A549 (cell line): ENCODE data around the gene FBXO2. TPM values are rescaled to one million over a fixed set of nuclear protein-coding genes. Genes with fewer than 3 reads are reported as not detected.
A peak's percentile ranks its signal among the peaks of the same experiment; 100 is the strongest.

ENCODE experiments used
- ATAC-seq, 2 experiments: fragments of 200-7000 bp in 1 of 2; fragments of >200 bp in 1 of 2; cut with Nextera tagmentation in 1 of 2; cut with Tn5 transposase in 1 of 2; 3 replicates each; pipeline versions ENCODE4 v1.8.0 to v1.9.1; 2018 to 2020; ENCODE audit warnings: mild to moderate bottlenecking in 1 of 2, moderate library complexity in 1 of 2
- CTCF ChIA-PET: fragments of 300-600 bp; sonication (Branson Sonifier 250); formaldehyde crosslinking; extraction: SDS; loops from one replicate; lab custom pipeline; 2021; ENCODE audit warnings: antibody characterized with exemption, inconsistent platforms; lab: Yijun Ruan, JAX
- POLR2A ChIA-PET: fragments of 350-600 bp; formaldehyde crosslinking; extraction: SDS; loops from one replicate; lab custom pipeline; 2021; ENCODE audit warnings: antibody characterized with exemption, inconsistent platforms; lab: Yijun Ruan, JAX
- DNase-seq, 2 experiments: peaks; one replicate each; pipeline versions ENCODE4 v3.0.0 to v3.0.0-alpha.2; 2011 to 2016; ENCODE audit warnings: low read depth in 1 of 2, low spot score in 1 of 2
- FAIRE-seq: peaks from 2 replicates; lab custom pipeline; 2011; peaks lifted over from hg19 to GRCh38; lab: Jason Lieb, UNC
- H3K27ac ChIP-seq, 2 experiments: fragments of >200 bp; sonication (Bioruptor Twin); formaldehyde crosslinking; 3 replicates each; pipeline ENCODE4 v1.5.1; 2016 to 2017
- H3K4me1 ChIP-seq: fragments of >200 bp; sonication (Bioruptor Twin); formaldehyde crosslinking; 3 replicates; pipeline ENCODE4 v1.6.1; 2016
- H3K4me2 ChIP-seq: fragments of >200 bp; sonication (Bioruptor Twin); formaldehyde crosslinking; 3 replicates; pipeline ENCODE4 v1.6.1; 2016
- H3K4me3 ChIP-seq: fragments of >200 bp; sonication (Bioruptor Twin); formaldehyde crosslinking; 3 replicates; pipeline ENCODE4 v1.5.1; 2016
- H3K9me3 ChIP-seq: fragments of >200 bp; sonication (Bioruptor Twin); formaldehyde crosslinking; 3 replicates; pipeline ENCODE4 v1.6.1; 2016
- ATOH8 ChIP-seq: fragments of 250-450 bp; sonication (Bioruptor Pico); IDR thresholded peaks from 2 replicates; pipeline ENCODE4 v1.5.0; 2020; ENCODE audit warnings: low read depth, mild to moderate bottlenecking, moderate library complexity
- CEBPB ChIP-seq, 2 experiments: fragments of >200 bp in 1 of 2; sonication (Bioruptor Twin) in 1 of 2; formaldehyde crosslinking in 1 of 2; IDR thresholded peaks; 2 replicates each; pipeline ENCODE4 v1.6.1; 2012 to 2016
- CHD2 ChIP-seq: fragments of 150-350 bp; IDR thresholded peaks from 2 replicates; pipeline ENCODE4 v1.6.1; 2014; ENCODE audit warnings: low read length; ENCODE audit not compliant: partially characterized antibody
- CHD4 ChIP-seq: fragments of 200-600 bp; sonication (generic); IDR thresholded peaks from 2 replicates; pipeline ENCODE4 v1.6.1; 2016; ENCODE audit warnings: antibody characterized with exemption, mild to moderate bottlenecking, borderline replicate concordance
- CTCF ChIP-seq: fragments of >200 bp; sonication (Bioruptor Twin); formaldehyde crosslinking; IDR thresholded peaks from 3 replicates; pipeline ENCODE4 v1.5.1; 2016
- ELK1 ChIP-seq: fragments of 150-350 bp; IDR thresholded peaks from 2 replicates; pipeline ENCODE4 v1.6.1; 2014; ENCODE audit warnings: low read depth, mild to moderate bottlenecking, low read length
- ESRRA ChIP-seq: fragments of 150-350 bp; IDR thresholded peaks from 2 replicates; pipeline ENCODE4 v1.6.1; 2014; ENCODE audit warnings: mild to moderate bottlenecking, low read length, borderline replicate concordance
- FOSB ChIP-seq: fragments of 250-450 bp; sonication (Bioruptor Pico); IDR thresholded peaks from 2 replicates; pipeline ENCODE4 v1.5.0; 2020; ENCODE audit warnings: mild to moderate bottlenecking, moderate library complexity
- GATA3 ChIP-seq: IDR thresholded peaks from 2 replicates; pipeline ENCODE4 v1.6.1; 2012; ENCODE audit warnings: borderline replicate concordance
- HEYL ChIP-seq: fragments of 250-450 bp; sonication (Bioruptor Pico); IDR thresholded peaks from 2 replicates; pipeline ENCODE4 v1.8.0; 2021; ENCODE audit warnings: mild to moderate bottlenecking, moderate library complexity
- HOXA7 ChIP-seq: fragments of 250-450 bp; sonication (Bioruptor Pico); IDR thresholded peaks from 2 replicates; pipeline ENCODE4 v1.5.0; 2020; ENCODE audit warnings: mild to moderate bottlenecking, moderate library complexity
- HOXB5 ChIP-seq: fragments of 250-450 bp; sonication (Bioruptor Pico); IDR thresholded peaks from 2 replicates; pipeline ENCODE4 v1.5.0; 2020; ENCODE audit warnings: mild to moderate bottlenecking, moderate library complexity
- JUN ChIP-seq, 2 experiments: fragments of >200 bp; sonication (Bioruptor Twin); formaldehyde crosslinking; IDR thresholded peaks; 2 replicates in 1 of 2; 3 replicates in 1 of 2; pipeline ENCODE4 v1.6.1; 2016 to 2017
- JUNB ChIP-seq: fragments of >200 bp; sonication (Bioruptor Twin); formaldehyde crosslinking; IDR thresholded peaks from 2 replicates; pipeline ENCODE4 v1.6.1; 2016
- MAFK ChIP-seq: fragments of 450-650 bp; IDR thresholded peaks from 2 replicates; pipeline ENCODE4 v1.6.1; 2014; ENCODE audit not compliant: partially characterized antibody
- MYC ChIP-seq: IDR thresholded peaks from 2 replicates; pipeline ENCODE4 v1.6.1; 2012; ENCODE audit warnings: mild to moderate bottlenecking, inconsistent platforms, low read length, improper control_type of control experiment, borderline replicate concordance
- NR3C1 ChIP-seq: fragments of >200 bp; sonication (Bioruptor Twin); formaldehyde crosslinking; IDR thresholded peaks from 3 replicates; pipeline ENCODE4 v1.6.1; 2017
- PHF8 ChIP-seq: fragments of 200-600 bp; sonication (generic); IDR thresholded peaks from 2 replicates; pipeline ENCODE4 v1.6.1; 2016; ENCODE audit warnings: low read depth, mild to moderate bottlenecking, antibody characterized with exemption, moderate library complexity, borderline replicate concordance
- POLR2A ChIP-seq: IDR thresholded peaks from 2 replicates; pipeline ENCODE4 v1.6.1; 2012; ENCODE audit warnings: mild to moderate bottlenecking, low read length
- POLR2AphosphoS2 ChIP-seq: conservative IDR thresholded peaks from 2 replicates; pipeline ENCODE4 v1.6.1; 2012; ENCODE audit warnings: low read length, improper control_type of control experiment, inconsistent platforms
- RFX5 ChIP-seq: fragments of 450-650 bp; IDR thresholded peaks from 2 replicates; pipeline ENCODE4 v1.7.1; 2014; ENCODE audit warnings: antibody characterized with exemption, mild to moderate bottlenecking, moderate library complexity
- RNF2 ChIP-seq: fragments of 200-600 bp; sonication (generic); IDR thresholded peaks from 2 replicates; pipeline ENCODE4 v1.6.1; 2016; ENCODE audit warnings: low read depth, mild to moderate bottlenecking, antibody characterized with exemption, moderate library complexity, borderline replicate concordance
- SREBF2 ChIP-seq: fragments of 450-650 bp; IDR thresholded peaks from 2 replicates; pipeline ENCODE4 v1.6.1; 2014; ENCODE audit warnings: mild to moderate bottlenecking, moderate library complexity
- TP53 ChIP-seq: fragments of 250-450 bp; sonication (Bioruptor Pico); IDR thresholded peaks from 2 replicates; pipeline ENCODE4 v1.5.0; 2021; ENCODE audit warnings: mild to moderate bottlenecking, moderate library complexity
- ZC3H11A ChIP-seq: fragments of 450-650 bp; IDR thresholded peaks from 2 replicates; pipeline ENCODE4 v1.6.1; 2014; ENCODE audit warnings: antibody characterized with exemption, mild to moderate bottlenecking
- ZNF302 ChIP-seq: fragments of 250-450 bp; sonication (Bioruptor Pico); IDR thresholded peaks from 2 replicates; pipeline ENCODE4 v1.9.0; 2021; ENCODE audit warnings: inconsistent platforms, mild to moderate bottlenecking, moderate library complexity
- WGBS: methylation state at CpG from one replicate; pipeline ENCODE4 v1.1.6; 2017; ENCODE audit errors: missing lambda C conversion rate; 5-methylcytosine and 5-hydroxymethylcytosine counted together
- polyA plus RNA-seq, 4 experiments: library from polyadenylated mRNA; depleted of rRNA in 3 of 4; stranded (reverse); fragments of >200 nt; fragmentation: RNase III in 1 of 4; extraction: RNeasy Plus Mini Kit Qiagen cat#74134 plus additional on column Dnase treatment in 1 of 4; gene quantifications; 2 replicates in 3 of 4; 3 replicates in 1 of 4; pipeline ENCODE4 v1.2.3, GENCODE V29; 2011 to 2017
- TF ChIP-seq, protein P1 (sequence below): fragments of >200 bp; sonication (Bioruptor Twin); formaldehyde crosslinking; IDR thresholded peaks from 2 replicates; pipeline ENCODE4 v1.6.1; 2016

FBXO2 gene
- polyA plus RNA-seq, 2 of the 4 experiments (the other 2 are of a cell fraction) = 8.5 to 31.2 TPM

DNA sequence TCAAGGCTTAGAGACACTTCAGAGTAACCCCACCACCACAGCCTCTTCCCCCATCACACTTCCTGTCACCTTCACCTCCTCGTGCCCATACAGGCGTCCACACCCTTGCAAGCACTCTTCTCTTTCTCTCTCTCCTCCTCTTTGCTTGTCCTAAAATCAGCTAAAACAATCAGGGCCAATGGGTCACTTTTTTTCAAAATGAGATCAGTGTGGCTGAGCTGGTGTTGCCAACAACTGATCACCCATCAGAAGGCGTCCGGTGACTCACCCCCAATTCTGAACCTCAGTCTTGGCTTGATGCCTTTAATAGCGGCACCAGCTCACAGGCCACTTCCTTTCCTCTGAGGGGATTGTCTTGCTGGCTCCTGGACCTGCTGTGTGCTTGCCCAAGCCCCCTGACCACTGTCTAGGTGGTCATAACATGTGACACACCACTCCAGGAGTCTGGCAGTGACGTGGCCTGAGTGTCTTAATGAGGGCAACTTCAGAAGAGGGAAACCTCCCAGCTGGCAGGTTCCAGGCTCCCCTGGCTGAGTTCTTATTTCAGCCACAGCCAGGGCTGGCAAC lies 38.9 kb upstream of the FBXO2 start:
- ChIA-PET CTCF (interaction anchor here (0.6 to 3.7 kb wide), 3 partner anchors 17 to 44 kb away, joined by 3 to 14 read pairs (median 3); no protein-coding TSS in a partner anchor), POLR2A (no interaction called here)
- TF ChIP-seq MYC = no peak
- TF ChIP-seq ATOH8 (CRISPR knock-in tag) = no peak
- no peak for TF ChIP-seq MAFK
- no peak for TF ChIP-seq ZC3H11A
- no peak for TF ChIP-seq SREBF2
- no peak for TF ChIP-seq HEYL (CRISPR knock-in tag)
- TF ChIP-seq ELK1 = no peak
- TF ChIP-seq RNF2 = no peak
- no peak for TF ChIP-seq FOSB (CRISPR knock-in tag)
- no peak for TF ChIP-seq JUNB
- no peak for TF ChIP-seq TP53 (CRISPR knock-in tag)
- no peak for TF ChIP-seq JUN (IDR thresholded peaks at IDR 0.05)
- TF ChIP-seq POLR2AphosphoS2 = no peak
- TF ChIP-seq CTCF = no peak
- no peak for TF ChIP-seq HOXB5 (CRISPR knock-in tag)
- no peak for TF ChIP-seq HOXA7 (CRISPR knock-in tag)
- no peak for TF ChIP-seq CEBPB (IDR thresholded peaks at IDR 0.05)
- ATAC-seq (peak; percentile 43 to 50; a peak in 3 of 6 replicates), FAIRE-seq (no peak), DNase-seq (peak in 1 of 2 experiments; percentile 28)
- Histone ChIP-seq H3K27ac (no peak overlapping the region), H3K4me3 (no peak overlapping the region), H3K4me2 (no peak overlapping the region), H3K9me3 (no peaks in the 10 kb centered on the region), H3K4me1 (no peaks in the 10 kb centered on the region)
- WGBS = 3% methylated on average over 5 of the region's 6 CpGs

- CTCF ChIA-PET = interaction anchor here (2.2 kb wide), 1 partner anchor 26 kb away, joined by 14 read pairs; no protein-coding TSS in a partner anchor
- peak overlapping the region; percentile 33; the same call in 2 of the 3 replicates for H3K4me3 ChIP-seq
- H3K9me3 ChIP-seq = no peaks in the 10 kb centered on the region
- no peak; a peak in 1 of 6 replicates for ATAC-seq
- TF ChIP-seq HOXB5 (CRISPR knock-in tag) = no peak
- TF ChIP-seq CHD4 = no peak
- no peak for TF ChIP-seq RFX5
- no peak for TF ChIP-seq POLR2A
- TF ChIP-seq, protein P1, sequence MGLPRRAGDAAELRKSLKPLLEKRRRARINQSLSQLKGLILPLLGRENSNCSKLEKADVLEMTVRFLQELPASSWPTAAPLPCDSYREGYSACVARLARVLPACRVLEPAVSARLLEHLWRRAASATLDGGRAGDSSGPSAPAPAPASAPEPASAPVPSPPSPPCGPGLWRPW = no peak
- TF ChIP-seq ZC3H11A = no peak
- TF ChIP-seq ATOH8 (CRISPR knock-in tag) = no peak
- TF ChIP-seq ESRRA = no peak
- no peak for TF ChIP-seq POLR2AphosphoS2
- TF ChIP-seq JUNB = no peak
- no peak for TF ChIP-seq ZNF302
- no peak for TF ChIP-seq NR3C1
- no peak for TF ChIP-seq PHF8
- TF ChIP-seq MAFK = no peak
- no peak for TF ChIP-seq TP53 (CRISPR knock-in tag)
- no peak for TF ChIP-seq GATA3
- TF ChIP-seq CHD2 = no peak
- no peak for TF ChIP-seq HEYL (CRISPR knock-in tag)
- 30% methylated on average over 38 of the region's 64 CpGs for WGBS
- POLR2A ChIA-PET = no interaction called here
- H3K4me1 ChIP-seq = no peaks in the 10 kb centered on the region
- peak overlapping the region; percentile 76 for H3K4me2 ChIP-seq
- no peak overlapping the region for H3K27ac ChIP-seq
- no peak for FAIRE-seq
- no peak for DNase-seq
Measured at GRCh38 chr1:11691928-11692711, 37.9 kb upstream of the FBXO2 start.
